PC-3 (cell line): Measurements from ENCODE around the gene PPP1R3G.

Experiments
- CTCF ChIP-seq: fragments of 300-600 bp; sonication (generic); conservative IDR thresholded peaks from 2 replicates; pipeline ENCODE4 v1.5.1; 2017; ENCODE audit warnings: antibody characterized with exemption, low read depth, mild to moderate bottlenecking, low read length
- EZH2 ChIP-seq: fragments of 300-600 bp; sonication (generic); IDR thresholded peaks from one replicate; pipeline ENCODE4 v1.6.1; 2017; ENCODE audit warnings: antibody characterized with exemption, mild to moderate bottlenecking, low read length; ENCODE audit not compliant: unreplicated experiment

GRCh38 chr6:5126214-5126613 is 41.1 kb downstream of the PPP1R3G start:
- TF ChIP-seq CTCF = no peak
- TF ChIP-seq EZH2 = no peak
